Parathyroid adenoma (tissue), 2 donors: ENCODE results near the gene IRF7.

ENCODE experiments used
- H2AFZ ChIP-seq: fragments of 300-600 bp; sonication (generic); one replicate; pipeline ENCODE4 v1.7.0; 2017; ENCODE audit warnings: antibody characterized with exemption, mild to moderate bottlenecking
- H3K27ac ChIP-seq: fragments of 300-600 bp; sonication (generic); one replicate; pipeline ENCODE4 v1.7.0; 2017
- H3K27me3 ChIP-seq: fragments of 300-600 bp; sonication (generic); one replicate; pipeline ENCODE4 v1.7.0; 2017; ENCODE audit warnings: low read length; ENCODE audit not compliant: control insufficient read depth, insufficient read depth
- H3K36me3 ChIP-seq: fragments of 300-600 bp; sonication (generic); one replicate; pipeline ENCODE4 v1.7.0; 2017; ENCODE audit warnings: low read length; ENCODE audit not compliant: control insufficient read depth, insufficient read depth
- H3K4me1 ChIP-seq: fragments of 300-600 bp; sonication (generic); one replicate; pipeline ENCODE4 v1.7.0; 2017; ENCODE audit warnings: control low read depth
- H3K4me2 ChIP-seq: fragments of 300-600 bp; sonication (generic); one replicate; pipeline ENCODE4 v1.7.0; 2017; ENCODE audit warnings: low read length
- H3K4me3 ChIP-seq: fragments of 300-600 bp; sonication (generic); one replicate; pipeline ENCODE4 v1.7.0; 2017; ENCODE audit warnings: low read depth, low read length
- H3K79me2 ChIP-seq: fragments of 300-600 bp; sonication (generic); one replicate; pipeline ENCODE4 v1.7.0; 2017; ENCODE audit warnings: control low read depth
- H3K9ac ChIP-seq: fragments of 300-600 bp; sonication (generic); one replicate; pipeline ENCODE4 v1.7.0; 2017; ENCODE audit warnings: mild to moderate bottlenecking
- H3K9me3 ChIP-seq: fragments of 300-600 bp; sonication (generic); one replicate; pipeline ENCODE4 v1.7.0; 2017; ENCODE audit warnings: low read length; ENCODE audit not compliant: control insufficient read depth
- CTCF ChIP-seq: fragments of 300-600 bp; sonication (generic); IDR thresholded peaks from one replicate; pipeline ENCODE4 v1.7.0; 2017; ENCODE audit warnings: antibody characterized with exemption, mild to moderate bottlenecking
- donor health status: primary hyperparathyroidism.

The IRF7 gene

GRCh38 chr11:618856-619627 is 3.3 kb upstream of the IRF7 start:
- no peak overlapping the region for H3K4me3 ChIP-seq
- H3K36me3 ChIP-seq: no peaks in the 10 kb centered on the region
- no peaks in the 10 kb centered on the region for H3K4me1 ChIP-seq
- no peak overlapping the region for H3K27ac ChIP-seq
- H3K9ac ChIP-seq: no peak overlapping the region
- H3K79me2 ChIP-seq: no peaks in the 10 kb centered on the region
- H2AFZ ChIP-seq: no peak overlapping the region
- TF ChIP-seq CTCF: no peak
- no peaks in the 10 kb centered on the region for H3K27me3 ChIP-seq
- no peak overlapping the region for H3K4me2 ChIP-seq
- no peaks in the 10 kb centered on the region for H3K9me3 ChIP-seq

GRCh38 chr11:617912-618682 is 2.3 kb upstream of the IRF7 start:
- no peak overlapping the region for H3K9ac ChIP-seq
- no peaks in the 10 kb centered on the region for H3K27me3 ChIP-seq
- no peak overlapping the region for H3K27ac ChIP-seq
- H3K9me3 ChIP-seq: no peaks in the 10 kb centered on the region
- H3K79me2 ChIP-seq: no peaks in the 10 kb centered on the region
- H3K4me1 ChIP-seq: no peaks in the 10 kb centered on the region
- H3K4me2 ChIP-seq: no peak overlapping the region
- no peak overlapping the region for H2AFZ ChIP-seq
- no peak overlapping the region for H3K4me3 ChIP-seq
- H3K36me3 ChIP-seq: no peaks in the 10 kb centered on the region
- TF ChIP-seq CTCF: no peak

GRCh38 chr11:617199-617911 is 1.6 kb upstream of the IRF7 start:
- Histone ChIP-seq H3K4me3 (no peak overlapping the region), H3K9ac (no peak overlapping the region), H3K27me3 (no peaks in the 10 kb centered on the region), H3K4me2 (no peak overlapping the region), H3K27ac (no peak overlapping the region), H3K9me3 (no peaks in the 10 kb centered on the region), H2AFZ (no peak overlapping the region), H3K4me1 (no peaks in the 10 kb centered on the region), H3K79me2 (no peaks in the 10 kb centered on the region), H3K36me3 (no peaks in the 10 kb centered on the region)
- TF ChIP-seq CTCF: no peak

GRCh38 chr11:616320-617198 is 809 bp upstream of the IRF7 start:
- no peaks in the 10 kb centered on the region for H3K79me2 ChIP-seq
- no peak overlapping the region for H2AFZ ChIP-seq
- no peak overlapping the region for H3K9ac ChIP-seq
- no peaks in the 10 kb centered on the region for H3K4me1 ChIP-seq
- peak overlapping the region; percentile 93 for H3K4me2 ChIP-seq
- no peaks in the 10 kb centered on the region for H3K9me3 ChIP-seq
- peak overlapping the region; percentile 29 for H3K27ac ChIP-seq
- no peaks in the 10 kb centered on the region for H3K36me3 ChIP-seq
- peak overlapping the region; percentile 78 for H3K4me3 ChIP-seq
- no peak for TF ChIP-seq CTCF
- no peaks in the 10 kb centered on the region for H3K27me3 ChIP-seq
